ENCODE results near the gene ST3GAL6. TPM values are rescaled to one million over a fixed set of nuclear protein-coding genes. Genes with fewer than 3 reads are reported as not detected.

The ST3GAL6 gene
- total and polyA plus RNA-seq, 2 of the 8 experiments (the other 6 are each of a cell fraction or from before 2014, with no cell fraction given) = 3.3 to 6.1 TPM

GRCh38 chr3:98776140-98776493, 13.0 kb downstream of the ST3GAL6 start:
- Histone ChIP-seq H3K79me2 (ENCODE audit: control insufficient read depth in 1 of 2, insufficient read depth in 2 of 2, low read length in 2 of 2) (no peaks in the 10 kb centered on the region), H3K23me2 (ENCODE audit: low read depth, low read length) (no peaks in the 10 kb centered on the region), H2BK120ac (replicated peaks; ENCODE audit: low read depth, low read length) (no peak overlapping the region), H3K9ac (replicated peaks in 1 of 4; ENCODE audit: extremely low read depth in 1 of 4, low read depth in 3 of 4, low read length in 3 of 4) (no peak overlapping the region), H3K4me1 (replicated peaks in 1 of 4; ENCODE audit: control insufficient read depth in 3 of 4, insufficient read depth in 4 of 4, low read length in 3 of 4) (no peaks in the 10 kb centered on the region), H2BK5ac (ENCODE audit: low read depth, low read length) (no peak overlapping the region), H2BK12ac (ENCODE audit: low read depth, low read length) (no peak overlapping the region), H3K18ac (ENCODE audit: extremely low read depth, low read length) (no peak overlapping the region), H3K4ac (replicated peaks; ENCODE audit: insufficient read length, low read depth, low read length) (no peak overlapping the region), H2AK5ac (ENCODE audit: low read depth, low read length) (no peak overlapping the region), H2AFZ (ENCODE audit: low read length) (no peak overlapping the region), H3K79me1 (ENCODE audit: low read depth, low read length) (no peaks in the 10 kb centered on the region), H3K36me3 (ENCODE audit: control insufficient read depth in 2 of 4, insufficient read depth in 4 of 4, low read length in 3 of 4) (no peaks in the 10 kb centered on the region; a peak in 1 of 8 replicates), H4K8ac (ENCODE audit: extremely low read depth, insufficient read depth, low read length) (no peak overlapping the region), H3K14ac (ENCODE audit: insufficient read length) (no peak overlapping the region), H4K20me1 (replicated peaks in 1 of 2; ENCODE audit: control insufficient read depth in 1 of 2, insufficient read depth in 2 of 2, low read length in 2 of 2) (no peaks in the 10 kb centered on the region), H3K4me3 (ENCODE audit: extremely low read depth in 1 of 4, insufficient read depth in 2 of 4, low read depth in 3 of 4, low read length in 4 of 4) (no peak overlapping the region), H4K5ac (ENCODE audit: insufficient read length, low read depth, low read length) (no peak overlapping the region), H3K27me3 (replicated peaks in 1 of 4; ENCODE audit: control insufficient read depth in 3 of 4, extremely low read depth in 1 of 4, insufficient read depth in 3 of 4, low read length in 3 of 4) (no peaks in the 10 kb centered on the region), H2BK15ac (ENCODE audit: low read length) (no peak overlapping the region), H4K91ac (replicated peaks; ENCODE audit: insufficient read length, low read length) (no peak overlapping the region), H3K4me2 (ENCODE audit: insufficient read depth in 1 of 2, low read depth in 2 of 2, low read length in 2 of 2) (no peak overlapping the region), H3K23ac (ENCODE audit: insufficient read length) (no peak overlapping the region), H3K56ac (replicated peaks; ENCODE audit: insufficient read length, low read depth, low read length) (no peak overlapping the region), H3K9me3 (ENCODE audit: insufficient read depth in 2 of 2, low read depth in 1 of 2, low read length in 1 of 2) (no peaks in the 10 kb centered on the region), H3K27ac (ENCODE audit: low read depth, low read length) (no peak overlapping the region), H2BK20ac (ENCODE audit: low read length) (no peak overlapping the region)
- FAIRE-seq = no peak
- POLR2A ChIA-PET (ENCODE audit: partially characterized antibody) = no interaction called here
- CTCF ChIA-PET (ENCODE audit: partially characterized antibody) = no interaction called here
- DNase-seq (ENCODE audit: low read depth in 1 of 2, low spot score in 2 of 2) = no peak
- TF ChIP-seq GTF2F1 (IDR thresholded peaks at IDR 0.05; ENCODE audit: borderline replicate concordance, low read depth, low read length) (no peak), KDM1A (IDR thresholded peaks at IDR 0.05; ENCODE audit: borderline replicate concordance, low read length) (no peak), POLR2AphosphoS5 (IDR thresholded peaks at IDR 0.05; ENCODE audit: low read depth, low read length) (no peak), RAD21 (IDR thresholded peaks at IDR 0.05 in 1 of 2, conservative IDR thresholded peaks at IDR 0.05 in 1 of 2; ENCODE audit: low read depth in 2 of 2, low read length in 2 of 2) (no peak), HDAC2 (IDR thresholded peaks at IDR 0.05; ENCODE audit: borderline replicate concordance in 1 of 2, low read depth in 2 of 2, low read length in 2 of 2) (no peak), CHD1 (IDR thresholded peaks at IDR 0.05; ENCODE audit: low read depth, low read length) (no peak), SIRT6 (IDR thresholded peaks at IDR 0.05; ENCODE audit: low read length) (no peak), CTCF (IDR thresholded peaks at IDR 0.05; ENCODE audit: control extremely low read depth in 1 of 3, insufficient read depth in 1 of 3, low read depth in 1 of 3, low read length in 3 of 3) (no peak), BRCA1 (IDR thresholded peaks at IDR 0.05; ENCODE audit: low read depth, low read length) (no peak), SAP30 (IDR thresholded peaks at IDR 0.05; ENCODE audit: insufficient read depth, insufficient replicate concordance, low read length) (no peak), SRF (IDR thresholded peaks at IDR 0.05; ENCODE audit: low read depth, low read length) (no peak), BCL11A (IDR thresholded peaks at IDR 0.05; ENCODE audit: low read depth in 2 of 2, low read length in 2 of 2) (no peak), NRF1 (IDR thresholded peaks at IDR 0.05; ENCODE audit: low read depth, low read length) (no peak)
